Neural cell (in vitro differentiated cells): ENCODE measurements around the gene NRK.

Experiments used
- EZH2 ChIP-seq: fragments of 200-600, 300-800 bp; shearing (Covaris generic), sonication (generic); IDR thresholded peaks from 2 replicates; pipeline ENCODE4 v1.6.1; 2014; ENCODE audit warnings: antibody characterized with exemption, low read length, borderline replicate concordance, mild to moderate bottlenecking; ENCODE audit not compliant: insufficient read depth, poor library complexity, severe bottlenecking
- MXI1 ChIP-seq: fragments of 450-650 bp; conservative IDR thresholded peaks from 2 replicates; pipeline ENCODE4 v1.6.1; 2014; ENCODE audit warnings: antibody characterized with exemption, mild to moderate bottlenecking; ENCODE audit not compliant: poor library complexity, severe bottlenecking
- TAF1 ChIP-seq: IDR thresholded peaks from 2 replicates; pipeline ENCODE4 v1.6.1; 2012; ENCODE audit warnings: low read depth

GRCh38 chrX:105910563-105911105 is 88.3 kb downstream of the NRK start:
- TF ChIP-seq MXI1 (no peak), TAF1 (no peak), EZH2 (no peak)
